Effector memory CD8-positive, alpha-beta T cell (primary cell): Measurements from ENCODE around the gene MAGED2.
A peak's percentile ranks its signal among the peaks of the same experiment; 100 is the strongest.

Experiments
- ATAC-seq: fragments of 150-1000 bp; cut with Tn5 transposase; replicated peaks from 2 replicates; pipeline ENCODE4 v1.10.0; 2021; ENCODE audit warnings: mild to moderate bottlenecking, moderate library complexity
- DNase-seq, 3 experiments: peaks; one replicate each; pipeline ENCODE4 v3.0.0; 2021
- H3K27ac Mint-ChIP-seq, 2 donors: one replicate each; pipeline ENCODE4 v1.8.0; 2022; ENCODE audit warnings: mild to moderate bottlenecking in 2 of 2, mixed read lengths in 2 of 2, moderate library complexity in 2 of 2
- H3K27me3 Mint-ChIP-seq, 2 donors: one replicate each; pipeline ENCODE4 v1.8.0; 2022; ENCODE audit warnings: mixed read lengths in 2 of 2
- H3K36me3 Mint-ChIP-seq: one replicate; pipeline ENCODE4 v1.8.0; 2022; ENCODE audit warnings: mild to moderate bottlenecking, moderate library complexity, mixed read lengths; ENCODE audit not compliant: insufficient read depth
- H3K4me1 Mint-ChIP-seq, 2 donors: one replicate each; pipeline ENCODE4 v1.8.0; 2022; ENCODE audit warnings: low read depth in 2 of 2, mixed read lengths in 2 of 2
- H3K4me3 Mint-ChIP-seq, 2 donors: one replicate each; pipeline ENCODE4 v1.8.0; 2022; ENCODE audit warnings: mild to moderate bottlenecking in 2 of 2, mixed read lengths in 2 of 2, moderate library complexity in 2 of 2
- H3K9me3 Mint-ChIP-seq, 2 donors: one replicate each; pipeline ENCODE4 v1.8.0; 2022; ENCODE audit warnings: mixed read lengths in 2 of 2

Gene MAGED2

GRCh38 chrX:54799046-54799445, 8.5 kb upstream of the MAGED2 start:
- no peak overlapping the region for H3K4me3 Mint-ChIP-seq
- ATAC-seq = no peak
- H3K9me3 Mint-ChIP-seq = no peaks in the 10 kb centered on the region
- H3K4me1 Mint-ChIP-seq = peaks cover 0 to 2% of the 10 kb centered on the region in 2 donors
- no peaks in the 10 kb centered on the region for H3K27me3 Mint-ChIP-seq
- DNase-seq = no peak
- H3K27ac Mint-ChIP-seq = no peak overlapping the region
- H3K36me3 Mint-ChIP-seq = no peaks in the 10 kb centered on the region

DNA sequence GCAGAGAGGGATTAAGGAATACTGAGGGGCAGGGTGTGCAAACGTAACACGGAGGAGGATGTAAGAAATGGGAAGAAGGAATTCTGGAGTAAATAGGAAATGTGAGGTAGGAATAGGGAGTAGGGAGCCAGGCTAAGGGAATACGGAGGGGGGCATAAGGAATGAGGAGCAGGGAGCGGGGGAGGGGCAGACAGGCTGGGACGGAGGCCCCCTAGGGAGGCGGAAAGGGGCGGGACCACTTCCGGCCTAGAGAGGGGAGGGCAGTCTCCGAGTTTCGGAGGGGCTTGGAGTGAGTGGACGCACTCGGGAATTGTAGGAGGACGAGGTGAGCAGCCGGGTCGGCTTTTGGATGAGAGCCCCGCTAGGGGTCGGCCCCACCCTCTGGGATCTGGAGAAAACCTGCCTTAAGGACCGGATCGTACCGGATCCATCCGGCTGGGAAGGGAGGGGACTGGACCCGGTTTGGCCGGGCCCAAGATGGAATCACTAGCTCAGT, 612 bp downstream of the MAGED2 start:
- Mint-ChIP-seq H3K27me3 (no peaks in the 10 kb centered on the region), H3K4me3 (peak overlapping the region; percentile 96 to 97)

DNA sequence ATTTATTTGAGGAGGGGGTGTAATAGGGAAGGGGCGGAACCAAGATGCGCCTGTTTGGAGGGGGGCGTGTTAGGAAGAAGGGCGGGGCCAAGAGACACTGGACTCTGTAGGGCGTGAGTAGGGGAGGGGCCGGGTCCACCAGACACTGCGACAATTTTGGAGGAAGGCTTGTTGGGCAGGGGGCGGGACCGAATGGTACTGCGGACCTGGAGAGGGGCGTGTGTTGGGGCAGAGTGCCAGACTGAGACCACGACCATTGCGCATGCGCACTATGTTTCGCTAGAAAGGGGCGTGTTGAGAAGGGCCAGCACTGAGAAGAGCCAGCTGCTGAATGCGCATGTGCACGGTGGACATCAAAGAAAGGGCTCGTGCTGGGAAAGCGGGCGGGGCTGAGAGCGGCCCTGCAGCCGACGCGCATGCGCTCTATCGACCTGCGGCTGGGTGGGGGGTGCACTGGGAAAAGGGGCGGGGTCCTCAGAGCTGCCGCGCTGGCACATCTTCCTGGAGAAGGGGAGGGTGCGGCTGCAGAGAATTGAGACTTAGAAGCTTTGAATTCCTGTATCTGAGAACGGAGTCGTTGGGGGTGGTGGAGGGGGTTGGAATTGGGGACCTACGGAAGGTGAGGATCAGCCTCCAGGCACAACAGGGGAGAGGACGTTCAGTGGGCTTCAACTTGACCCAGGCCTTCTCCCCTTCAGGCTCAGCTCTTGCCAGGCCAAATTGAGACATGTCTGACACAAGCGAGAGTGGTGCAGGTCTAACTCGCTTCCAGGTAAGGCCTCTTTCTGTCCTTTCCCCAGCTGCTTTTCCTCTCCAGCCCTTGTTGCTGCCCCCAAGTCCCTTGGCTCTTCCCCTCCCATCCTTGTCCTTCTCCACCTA, 1.3 kb downstream of the MAGED2 start:
- Mint-ChIP-seq H3K9me3 (no peaks in the 10 kb centered on the region), H3K27me3 (no peaks in the 10 kb centered on the region), H3K4me1 (peaks cover 18 to 21% of the 10 kb centered on the region in 2 donors), H3K36me3 (peaks cover 41% of the 10 kb centered on the region), H3K4me3 (peak overlapping the region; percentile 96 to 97), H3K27ac (peak overlapping the region; percentile 98 to 99)
- DNase-seq (peak; percentile 80 to 85 (median 82)), ATAC-seq (peak; percentile 76)

More for the DNA sequence above, 612 bp downstream of the MAGED2 start:
- ATAC-seq (peak; percentile 29), DNase-seq (peak in 1 of 3 experiments; percentile 15)
- H3K36me3 Mint-ChIP-seq = peaks cover 37% of the 10 kb centered on the region
- no peaks in the 10 kb centered on the region for H3K9me3 Mint-ChIP-seq
- H3K27ac Mint-ChIP-seq = peak overlapping the region; percentile 98 to 99
- peaks cover 18 to 21% of the 10 kb centered on the region in 2 donors for H3K4me1 Mint-ChIP-seq

DNA sequence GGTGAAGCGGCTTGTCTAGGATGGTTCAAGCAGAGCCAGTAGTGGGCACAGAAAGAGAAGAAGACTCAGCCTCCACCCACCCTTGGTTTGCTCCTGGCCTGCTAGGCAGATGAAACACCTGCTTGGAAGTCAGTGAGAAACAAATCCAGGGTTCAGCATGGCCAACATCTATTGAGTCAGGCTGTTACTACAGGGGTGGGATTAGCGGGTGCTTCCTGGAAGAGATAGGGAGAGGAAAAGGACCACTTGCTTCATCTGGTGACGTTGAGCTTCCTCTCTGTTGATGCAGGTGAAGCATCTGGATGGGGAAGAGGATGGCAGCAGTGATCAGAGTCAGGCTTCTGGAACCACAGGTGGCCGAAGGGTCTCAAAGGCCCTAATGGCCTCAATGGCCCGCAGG, 3.0 kb downstream of the MAGED2 start:
- H3K36me3 Mint-ChIP-seq = peaks cover 54% of the 10 kb centered on the region

DNA sequence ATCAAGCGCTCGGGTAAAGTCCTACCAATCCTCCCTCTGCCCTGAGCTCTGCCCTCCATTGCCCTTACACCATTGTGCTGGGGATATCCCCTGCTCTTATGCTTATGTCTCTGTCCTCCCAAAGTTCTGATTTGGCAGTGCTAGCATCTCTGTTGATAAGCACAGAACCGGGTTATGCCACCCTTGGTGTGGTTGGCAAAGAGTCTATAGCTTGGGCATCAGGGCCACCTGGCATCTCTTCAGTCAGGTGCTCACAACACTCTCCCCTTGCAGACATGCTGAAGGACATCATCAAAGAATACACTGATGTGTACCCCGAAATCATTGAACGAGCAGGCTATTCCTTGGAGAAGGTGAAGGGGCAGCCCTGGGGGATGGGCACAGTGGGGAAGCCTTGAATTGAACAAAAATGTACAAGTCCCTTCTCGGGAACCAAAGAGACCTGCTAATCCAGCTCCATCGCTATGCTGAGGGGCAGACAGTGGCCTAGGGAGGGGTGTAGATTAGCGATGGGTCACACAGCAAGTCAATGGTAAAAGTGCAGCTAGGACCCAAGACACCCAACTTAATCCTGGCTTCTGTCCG, 3.8 kb downstream of the MAGED2 start:
- Mint-ChIP-seq H3K27me3 (no peaks in the 10 kb centered on the region), H3K36me3 (peaks cover 60% of the 10 kb centered on the region), H3K9me3 (no peaks in the 10 kb centered on the region), H3K27ac (peak overlapping the region in 1 of 2 donors; percentile 51), H3K4me3 (peak overlapping the region in 1 of 2 donors; percentile 38), H3K4me1 (peaks cover 18 to 21% of the 10 kb centered on the region in 2 donors)
- ATAC-seq (no peak), DNase-seq (no peak)

More for the DNA sequence above, 3.0 kb downstream of the MAGED2 start:
- no peaks in the 10 kb centered on the region for H3K9me3 Mint-ChIP-seq
- ATAC-seq (no peak), DNase-seq (no peak)
- no peaks in the 10 kb centered on the region for H3K27me3 Mint-ChIP-seq
- H3K4me3 Mint-ChIP-seq = peak overlapping the region in 1 of 2 donors; percentile 25
- H3K4me1 Mint-ChIP-seq = peaks cover 18 to 21% of the 10 kb centered on the region in 2 donors
- H3K27ac Mint-ChIP-seq = no peak overlapping the region

GRCh38 chrX:54812306-54812705, 4.8 kb downstream of the MAGED2 start:
- Mint-ChIP-seq H3K4me1 (peaks cover 15 to 19% of the 10 kb centered on the region in 2 donors), H3K27ac (no peak overlapping the region), H3K9me3 (no peaks in the 10 kb centered on the region), H3K27me3 (no peaks in the 10 kb centered on the region), H3K36me3 (peaks cover 62% of the 10 kb centered on the region), H3K4me3 (no peak overlapping the region)
- DNase-seq = no peak
- no peak for ATAC-seq

- ATAC-seq = no peak
- no peaks in the 10 kb centered on the region for H3K9me3 Mint-ChIP-seq
- no peak for DNase-seq
- H3K27ac Mint-ChIP-seq = peak overlapping the region; percentile 23 to 59
- no peak overlapping the region for H3K4me3 Mint-ChIP-seq
- peaks cover 31% of the 10 kb centered on the region for H3K36me3 Mint-ChIP-seq
- H3K27me3 Mint-ChIP-seq = no peaks in the 10 kb centered on the region
- peaks cover 0 to 4% of the 10 kb centered on the region in 2 donors for H3K4me1 Mint-ChIP-seq
These were observed 9.8 kb downstream of the MAGED2 start for GRCh38 chrX:54817220-54817820.

DNA sequence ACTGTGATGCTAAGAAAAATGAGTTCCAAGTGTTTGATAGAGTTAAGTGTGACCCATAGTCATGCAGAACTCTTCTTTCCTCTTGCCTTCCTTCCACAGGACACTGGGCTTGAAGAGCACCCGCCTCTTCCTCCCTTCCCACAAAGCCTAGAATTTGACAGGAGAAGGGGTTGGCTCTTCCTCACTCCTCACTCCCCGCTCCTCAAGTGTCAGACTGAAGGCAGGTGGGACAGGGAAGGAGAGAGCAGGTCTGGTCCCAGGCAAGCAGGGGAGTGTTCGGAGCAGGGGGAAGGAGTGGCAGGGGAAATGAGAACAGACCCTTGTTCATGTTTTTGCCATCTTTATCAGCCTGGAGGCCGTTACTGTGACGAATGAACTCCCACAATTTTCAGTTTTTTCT, 10.7 kb downstream of the MAGED2 start:
- ATAC-seq (no peak), DNase-seq (no peak)
- Mint-ChIP-seq H3K36me3 (peaks cover 30% of the 10 kb centered on the region), H3K27ac (peak overlapping the region; percentile 44 to 59), H3K4me1 (peaks cover 0 to 4% of the 10 kb centered on the region in 2 donors), H3K9me3 (no peaks in the 10 kb centered on the region), H3K4me3 (no peak overlapping the region), H3K27me3 (no peaks in the 10 kb centered on the region)

- H3K9me3 Mint-ChIP-seq = no peaks in the 10 kb centered on the region
- DNase-seq (no peak), ATAC-seq (no peak)
- peaks cover 0 to 4% of the 10 kb centered on the region in 2 donors for H3K4me1 Mint-ChIP-seq
- peaks cover 24% of the 10 kb centered on the region for H3K36me3 Mint-ChIP-seq
- H3K27ac Mint-ChIP-seq = no peak overlapping the region
- no peaks in the 10 kb centered on the region for H3K27me3 Mint-ChIP-seq
- H3K4me3 Mint-ChIP-seq = no peak overlapping the region
These were observed 11.7 kb downstream of the MAGED2 start for GRCh38 chrX:54819201-54819600.

- Mint-ChIP-seq H3K27me3 (no peaks in the 10 kb centered on the region), H3K9me3 (no peaks in the 10 kb centered on the region), H3K4me1 (peaks cover 0 to 4% of the 10 kb centered on the region in 2 donors), H3K4me3 (no peak overlapping the region), H3K36me3 (peaks cover 12% of the 10 kb centered on the region), H3K27ac (no peak overlapping the region)
- ATAC-seq (no peak), DNase-seq (no peak)
These were observed 13.2 kb downstream of the MAGED2 start for GRCh38 chrX:54820737-54821136.

GRCh38 chrX:54821310-54821709, 13.8 kb downstream of the MAGED2 start:
- Mint-ChIP-seq H3K4me3 (no peak overlapping the region), H3K27ac (no peak overlapping the region), H3K36me3 (peaks cover 8% of the 10 kb centered on the region), H3K4me1 (peaks cover under 1 to 4% of the 10 kb centered on the region in 2 donors), H3K27me3 (peaks cover 0 to 2% of the 10 kb centered on the region in 2 donors), H3K9me3 (no peaks in the 10 kb centered on the region)
- ATAC-seq (no peak), DNase-seq (no peak)

DNA sequence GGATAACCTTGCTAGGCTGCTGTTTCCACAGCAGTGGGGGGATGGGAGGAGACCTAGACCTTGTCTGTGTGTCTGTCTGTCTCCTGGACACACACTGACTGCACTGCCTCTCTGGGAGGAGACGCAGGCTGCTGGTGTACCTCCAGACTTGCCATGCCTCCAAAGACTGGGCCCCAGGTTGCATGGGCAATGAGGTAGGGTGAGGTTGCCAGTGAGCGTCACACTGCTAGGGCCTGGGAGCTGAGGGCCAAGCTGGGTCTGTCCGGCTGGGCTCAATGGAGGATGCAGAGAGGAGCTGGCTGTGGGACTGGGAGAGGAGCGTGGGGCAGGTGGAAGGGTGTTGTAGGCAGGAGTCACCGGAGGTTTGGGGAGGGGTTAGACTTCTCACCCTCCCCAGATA, 16.6 kb downstream of the MAGED2 start:
- ATAC-seq (no peak), DNase-seq (no peak)
- no peak overlapping the region for H3K27ac Mint-ChIP-seq
- peaks cover 0 to 9% of the 10 kb centered on the region in 2 donors for H3K27me3 Mint-ChIP-seq
- no peak overlapping the region for H3K4me3 Mint-ChIP-seq
- peaks cover under 1 to 2% of the 10 kb centered on the region in 2 donors for H3K4me1 Mint-ChIP-seq
- no peaks in the 10 kb centered on the region for H3K9me3 Mint-ChIP-seq
- no peaks in the 10 kb centered on the region for H3K36me3 Mint-ChIP-seq

DNA sequence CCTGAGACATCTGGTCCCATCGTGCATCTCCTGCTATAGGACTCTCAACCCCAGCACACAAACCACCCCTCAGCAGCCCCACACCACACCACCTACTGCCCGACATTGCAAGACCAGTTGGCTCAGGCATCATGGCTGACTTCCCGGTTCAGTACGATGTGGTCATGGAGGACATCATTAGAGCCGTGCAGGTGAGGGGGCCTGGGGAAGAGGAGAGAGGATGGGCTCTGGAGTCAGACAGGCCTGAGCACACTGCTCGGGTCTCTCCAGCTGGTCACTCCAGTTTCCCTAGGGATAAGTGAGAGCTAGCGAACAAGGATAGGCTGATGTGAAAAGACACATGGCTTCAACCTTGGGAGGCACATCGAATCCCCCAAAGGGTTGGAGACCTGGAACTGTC, 17.2 kb downstream of the MAGED2 start:
- H3K4me3 Mint-ChIP-seq = no peak overlapping the region
- H3K4me1 Mint-ChIP-seq = peaks cover 0 to 2% of the 10 kb centered on the region in 2 donors
- ATAC-seq (no peak), DNase-seq (no peak)
- no peak overlapping the region for H3K27ac Mint-ChIP-seq
- H3K27me3 Mint-ChIP-seq = peaks cover 0 to 9% of the 10 kb centered on the region in 2 donors
- no peaks in the 10 kb centered on the region for H3K36me3 Mint-ChIP-seq
- H3K9me3 Mint-ChIP-seq = no peaks in the 10 kb centered on the region
